ENCODE measurements around the gene BFSP2. TPM values are rescaled to one million over a fixed set of nuclear protein-coding genes. Genes with fewer than 3 reads are reported as not detected.

Gene BFSP2
- total RNA-seq, 1 experiment from 2014 or later, result 0.67 TPM

- ATAC-seq (no peak), DNase-seq (ENCODE audit: low read depth, low spot score) (no peak)
- CTCF ChIA-PET, result interaction anchor here (0.6 to 1.0 kb wide), 3 partner anchors 75 to 115 kb away, joined by 3 read pairs; partner anchors contain the start of gene CDV3
- POLR2A ChIA-PET, result no interaction called here
- Histone ChIP-seq H3K27me3 (ENCODE audit: control insufficient read depth, insufficient read depth, low read length) (no peaks in the 10 kb centered on the region), H3K4me1 (ENCODE audit: control insufficient read depth, insufficient read depth, low read length) (peaks cover 69% of the 10 kb centered on the region), H3K36me3 (ENCODE audit: control insufficient read depth, insufficient read depth, low read length) (no peaks in the 10 kb centered on the region), H3K4me3 (ENCODE audit: low read depth in 2 of 2, low read length in 2 of 2) (no peak overlapping the region), H3K27ac (ENCODE audit: low read length) (peak overlapping the region; percentile 100), H3K9me3 (ENCODE audit: control insufficient read depth, insufficient read depth, low read depth, low read length) (no peaks in the 10 kb centered on the region)
- no TSS peak for BruUV-seq (replicated peaks)
- in situ Hi-C loops (cut with HindIII; ENCODE audit: low pct_unique_long_range_greater_than_20kb, low sequenced_read_pairs), result no loop called here
- TF ChIP-seq POLR2AphosphoS5 (IDR thresholded peaks at IDR 0.05; ENCODE audit: low read depth, low read length) (no peak), TCF7L2 (IDR thresholded peaks at IDR 0.05; ENCODE audit: low read depth, low read length) (0 out of 2 replicates have a peak, but pooled peaks have one; percentile 39)
- intact Hi-C loops (cut with micrococcal nuclease; ENCODE audit: unreplicated experiment), result no loop called here
These were observed 63.5 kb downstream of the BFSP2 start for GRCh38 chr3:133463347-133463860.

GRCh38 chr3:133464573-133464972 is 64.7 kb downstream of the BFSP2 start:
- in situ Hi-C loops (cut with HindIII; ENCODE audit: low pct_unique_long_range_greater_than_20kb, low sequenced_read_pairs), result no loop called here
- ChIA-PET POLR2A (interaction anchor here (0.7 kb wide), 1 partner anchor 12 kb away, joined by 4 read pairs; no protein-coding TSS in a partner anchor), CTCF (interaction anchor here (0.6 to 1.0 kb wide), 6 partner anchors 30 to 857 kb away, joined by 3 to 6 read pairs (median 4); no protein-coding TSS in a partner anchor)
- Histone ChIP-seq H3K27ac (ENCODE audit: low read length) (peak overlapping the region; percentile 100), H3K4me1 (ENCODE audit: control insufficient read depth, insufficient read depth, low read length) (peaks cover 68% of the 10 kb centered on the region), H3K27me3 (ENCODE audit: control insufficient read depth, insufficient read depth, low read length) (no peaks in the 10 kb centered on the region), H3K36me3 (ENCODE audit: control insufficient read depth, insufficient read depth, low read length) (no peaks in the 10 kb centered on the region), H3K9me3 (ENCODE audit: control insufficient read depth, insufficient read depth, low read depth, low read length) (no peaks in the 10 kb centered on the region), H3K4me3 (ENCODE audit: low read depth in 2 of 2, low read length in 2 of 2) (no peak overlapping the region)
- DNase-seq (ENCODE audit: low read depth, low spot score) (no peak), ATAC-seq (peak; percentile 59; the same call in 1 of the 2 replicates)
- intact Hi-C loops (cut with micrococcal nuclease; ENCODE audit: unreplicated experiment), result no loop called here
- BruUV-seq (replicated peaks), result no TSS peak
- TF ChIP-seq, protein P1, sequence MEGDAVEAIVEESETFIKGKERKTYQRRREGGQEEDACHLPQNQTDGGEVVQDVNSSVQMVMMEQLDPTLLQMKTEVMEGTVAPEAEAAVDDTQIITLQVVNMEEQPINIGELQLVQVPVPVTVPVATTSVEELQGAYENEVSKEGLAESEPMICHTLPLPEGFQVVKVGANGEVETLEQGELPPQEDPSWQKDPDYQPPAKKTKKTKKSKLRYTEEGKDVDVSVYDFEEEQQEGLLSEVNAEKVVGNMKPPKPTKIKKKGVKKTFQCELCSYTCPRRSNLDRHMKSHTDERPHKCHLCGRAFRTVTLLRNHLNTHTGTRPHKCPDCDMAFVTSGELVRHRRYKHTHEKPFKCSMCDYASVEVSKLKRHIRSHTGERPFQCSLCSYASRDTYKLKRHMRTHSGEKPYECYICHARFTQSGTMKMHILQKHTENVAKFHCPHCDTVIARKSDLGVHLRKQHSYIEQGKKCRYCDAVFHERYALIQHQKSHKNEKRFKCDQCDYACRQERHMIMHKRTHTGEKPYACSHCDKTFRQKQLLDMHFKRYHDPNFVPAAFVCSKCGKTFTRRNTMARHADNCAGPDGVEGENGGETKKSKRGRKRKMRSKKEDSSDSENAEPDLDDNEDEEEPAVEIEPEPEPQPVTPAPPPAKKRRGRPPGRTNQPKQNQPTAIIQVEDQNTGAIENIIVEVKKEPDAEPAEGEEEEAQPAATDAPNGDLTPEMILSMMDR (IDR thresholded peaks at IDR 0.05), result peak; percentile 62
- TF ChIP-seq POLR2AphosphoS5 (IDR thresholded peaks at IDR 0.05; ENCODE audit: low read depth, low read length), result no peak

- BruUV-seq (replicated peaks), result no TSS peak
- ChIA-PET POLR2A (no interaction called here), CTCF (interaction anchor here (0.6 kb wide), 1 partner anchor 70 kb away, joined by 5 read pairs; no protein-coding TSS in a partner anchor)
- in situ Hi-C loops (cut with HindIII; ENCODE audit: low pct_unique_long_range_greater_than_20kb, low sequenced_read_pairs) (no loop called here), intact Hi-C loops (cut with micrococcal nuclease; ENCODE audit: unreplicated experiment) (no loop called here)
- DNase-seq (ENCODE audit: low read depth, low spot score), result no peak
- TF ChIP-seq SIN3A (IDR thresholded peaks at IDR 0.05; ENCODE audit: borderline replicate concordance, insufficient read depth, low read depth, low read length) (no peak), POLR2AphosphoS5 (IDR thresholded peaks at IDR 0.05; ENCODE audit: low read depth, low read length) (no peak), TCF7L2 (IDR thresholded peaks at IDR 0.05; ENCODE audit: low read depth, low read length) (no peak)
- TF ChIP-seq, protein P2, sequence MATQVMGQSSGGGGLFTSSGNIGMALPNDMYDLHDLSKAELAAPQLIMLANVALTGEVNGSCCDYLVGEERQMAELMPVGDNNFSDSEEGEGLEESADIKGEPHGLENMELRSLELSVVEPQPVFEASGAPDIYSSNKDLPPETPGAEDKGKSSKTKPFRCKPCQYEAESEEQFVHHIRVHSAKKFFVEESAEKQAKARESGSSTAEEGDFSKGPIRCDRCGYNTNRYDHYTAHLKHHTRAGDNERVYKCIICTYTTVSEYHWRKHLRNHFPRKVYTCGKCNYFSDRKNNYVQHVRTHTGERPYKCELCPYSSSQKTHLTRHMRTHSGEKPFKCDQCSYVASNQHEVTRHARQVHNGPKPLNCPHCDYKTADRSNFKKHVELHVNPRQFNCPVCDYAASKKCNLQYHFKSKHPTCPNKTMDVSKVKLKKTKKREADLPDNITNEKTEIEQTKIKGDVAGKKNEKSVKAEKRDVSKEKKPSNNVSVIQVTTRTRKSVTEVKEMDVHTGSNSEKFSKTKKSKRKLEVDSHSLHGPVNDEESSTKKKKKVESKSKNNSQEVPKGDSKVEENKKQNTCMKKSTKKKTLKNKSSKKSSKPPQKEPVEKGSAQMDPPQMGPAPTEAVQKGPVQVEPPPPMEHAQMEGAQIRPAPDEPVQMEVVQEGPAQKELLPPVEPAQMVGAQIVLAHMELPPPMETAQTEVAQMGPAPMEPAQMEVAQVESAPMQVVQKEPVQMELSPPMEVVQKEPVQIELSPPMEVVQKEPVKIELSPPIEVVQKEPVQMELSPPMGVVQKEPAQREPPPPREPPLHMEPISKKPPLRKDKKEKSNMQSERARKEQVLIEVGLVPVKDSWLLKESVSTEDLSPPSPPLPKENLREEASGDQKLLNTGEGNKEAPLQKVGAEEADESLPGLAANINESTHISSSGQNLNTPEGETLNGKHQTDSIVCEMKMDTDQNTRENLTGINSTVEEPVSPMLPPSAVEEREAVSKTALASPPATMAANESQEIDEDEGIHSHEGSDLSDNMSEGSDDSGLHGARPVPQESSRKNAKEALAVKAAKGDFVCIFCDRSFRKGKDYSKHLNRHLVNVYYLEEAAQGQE (IDR thresholded peaks at IDR 0.05; ENCODE audit: insufficient read depth in 1 of 2, low read depth in 2 of 2, low read length in 1 of 2), result no peak
- TF ChIP-seq, protein P1 (IDR thresholded peaks at IDR 0.05), result no peak
- H3K27me3 ChIP-seq (ENCODE audit: control insufficient read depth, insufficient read depth, low read length), result no peaks in the 10 kb centered on the region
- H3K4me1 ChIP-seq (ENCODE audit: control insufficient read depth, insufficient read depth, low read length), result peaks cover 47% of the 10 kb centered on the region
- H3K36me3 ChIP-seq (ENCODE audit: control insufficient read depth, insufficient read depth, low read length), result no peaks in the 10 kb centered on the region
- peak overlapping the region; percentile 100 for H3K27ac ChIP-seq (ENCODE audit: low read length)
- peak; percentile 9; the same call in 1 of the 2 replicates for ATAC-seq
- H3K9me3 ChIP-seq (ENCODE audit: control insufficient read depth, insufficient read depth, low read depth, low read length), result no peaks in the 10 kb centered on the region
- H3K4me3 ChIP-seq (ENCODE audit: low read depth in 2 of 2, low read length in 2 of 2), result no peak overlapping the region
These were observed 66.9 kb downstream of the BFSP2 start for GRCh38 chr3:133466531-133467386.

All from Panc1 (cell line).